Endodermal cell (in vitro differentiated cells): Measurements from ENCODE around the gene LELP1. TPM values are rescaled to one million over a fixed set of nuclear protein-coding genes. Genes with fewer than 3 reads are reported as not detected.

Experiments used
- DNase-seq: peaks from one replicate; pipeline ENCODE4 v3.0.0-alpha.2; 2017
- H3K27ac ChIP-seq: 2 replicates; pipeline ENCODE4 v1.5.1; 2013; ENCODE audit warnings: mild to moderate bottlenecking, low read depth, low read length, moderate library complexity
- H3K27me3 ChIP-seq: 2 replicates; pipeline ENCODE4 v1.6.1; 2013; ENCODE audit warnings: mild to moderate bottlenecking, low read length, moderate library complexity; ENCODE audit not compliant: insufficient read depth, control insufficient read depth, poor library complexity, severe bottlenecking
- H3K36me3 ChIP-seq: 2 replicates; pipeline ENCODE4 v1.7.0; 2013; ENCODE audit warnings: mild to moderate bottlenecking, low read length, moderate library complexity; ENCODE audit not compliant: control insufficient read depth, insufficient read depth
- H3K4me1 ChIP-seq: one replicate; pipeline ENCODE4 v1.7.0; 2013; ENCODE audit warnings: low read length; ENCODE audit not compliant: control insufficient read depth, insufficient read depth
- H3K4me3 ChIP-seq: 2 replicates; pipeline ENCODE4 v1.5.1; 2013; ENCODE audit warnings: mild to moderate bottlenecking, low read length, moderate library complexity
- H3K9ac ChIP-seq: 2 replicates; pipeline ENCODE4 v1.6.1; 2013; ENCODE audit warnings: mild to moderate bottlenecking, low read length, moderate library complexity; ENCODE audit not compliant: poor library complexity, severe bottlenecking; ENCODE audit errors: extremely low read depth
- H3K9me3 ChIP-seq: 2 replicates; pipeline ENCODE4 v1.6.1; 2013; ENCODE audit warnings: mild to moderate bottlenecking, low read length, moderate library complexity; ENCODE audit not compliant: control insufficient read depth
- H3K27ac Mint-ChIP-seq: 2 replicates; pipeline ENCODE4 v1.8.0; 2020; ENCODE audit warnings: mixed read lengths
- H3K27me3 Mint-ChIP-seq: 2 replicates; pipeline ENCODE4 v1.8.0; 2021; ENCODE audit warnings: mild to moderate bottlenecking, mixed read lengths; ENCODE audit not compliant: insufficient read depth
- H3K36me3 Mint-ChIP-seq: 2 replicates; pipeline ENCODE4 v1.8.0; 2020; ENCODE audit warnings: low read depth, mixed read lengths
- H3K4me1 Mint-ChIP-seq: 2 replicates; pipeline ENCODE4 v1.8.0; 2020; ENCODE audit warnings: mixed read lengths
- H3K4me3 Mint-ChIP-seq: 2 replicates; pipeline ENCODE4 v1.8.0; 2020; ENCODE audit warnings: mild to moderate bottlenecking, moderate library complexity, mixed read lengths
- H3K9me3 Mint-ChIP-seq: 2 replicates; pipeline ENCODE4 v1.8.0; 2020; ENCODE audit warnings: mild to moderate bottlenecking, mixed read lengths
- WGBS, 2 experiments: methylation state at CpG; one replicate each; pipeline versions ENCODE4 v1.1.5 to v1.1.7; 2013; ENCODE audit warnings: missing lambda C conversion rate in 2 of 2, mixed read lengths in 1 of 2; ENCODE audit not compliant: insufficient coverage in 1 of 2, insufficient read length in 1 of 2; 5-methylcytosine and 5-hydroxymethylcytosine counted together
- total RNA-seq, 2 donors: library from RNA; stranded (reverse); fragmentation: NEBNext Ultra II Directional in 1 of 2; extraction: Animal tissue kit (Norgen Biotek cat#: 25700) in 1 of 2; gene quantifications; 2 replicates in 1 of 2; 3 replicates in 1 of 2; pipeline ENCODE4 v1.2.1, GENCODE V29; 2021
- TF ChIP-seq, protein P1 (sequence below): fragments of 200-600 bp; sonication (generic); conservative IDR thresholded peaks from 2 replicates; pipeline ENCODE4 v1.5.0; 2021; ENCODE audit warnings: antibody characterized with exemption, mild to moderate bottlenecking

The LELP1 gene
- total RNA-seq, 2 donors from 2014 or later: not detected

DNA sequence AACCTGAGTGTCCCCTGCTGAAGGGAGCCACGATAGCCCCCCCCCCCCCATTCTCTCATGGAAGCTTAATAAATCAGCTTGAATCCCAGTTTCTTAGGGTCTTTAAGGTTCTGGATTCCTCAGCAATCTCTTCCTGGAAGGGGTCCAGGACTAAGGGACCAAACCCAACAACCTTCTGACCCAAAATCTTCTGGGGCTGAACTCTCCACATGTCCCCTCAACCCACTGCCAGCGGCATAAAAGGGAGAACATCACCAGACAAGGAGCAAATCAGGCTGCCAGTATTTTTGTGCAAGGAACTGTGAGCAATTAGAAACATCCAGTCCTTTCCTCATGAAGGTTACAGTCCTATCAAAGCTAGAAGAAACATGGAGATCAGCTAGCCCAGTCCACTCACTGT, 43.6 kb downstream of the LELP1 start:
- Mint-ChIP-seq H3K27ac (no peak overlapping the region), H3K36me3 (no peaks in the 10 kb centered on the region), H3K27me3 (peaks cover 17% of the 10 kb centered on the region), H3K4me3 (no peak overlapping the region), H3K4me1 (no peaks in the 10 kb centered on the region), H3K9me3 (no peaks in the 10 kb centered on the region)
- no peak for DNase-seq
- Histone ChIP-seq H3K27me3 (no peaks in the 10 kb centered on the region), H3K9me3 (no peaks in the 10 kb centered on the region), H3K9ac (no peak overlapping the region), H3K36me3 (no peaks in the 10 kb centered on the region), H3K27ac (no peak overlapping the region), H3K4me1 (no peaks in the 10 kb centered on the region), H3K4me3 (no peak overlapping the region)
- TF ChIP-seq, protein P1, sequence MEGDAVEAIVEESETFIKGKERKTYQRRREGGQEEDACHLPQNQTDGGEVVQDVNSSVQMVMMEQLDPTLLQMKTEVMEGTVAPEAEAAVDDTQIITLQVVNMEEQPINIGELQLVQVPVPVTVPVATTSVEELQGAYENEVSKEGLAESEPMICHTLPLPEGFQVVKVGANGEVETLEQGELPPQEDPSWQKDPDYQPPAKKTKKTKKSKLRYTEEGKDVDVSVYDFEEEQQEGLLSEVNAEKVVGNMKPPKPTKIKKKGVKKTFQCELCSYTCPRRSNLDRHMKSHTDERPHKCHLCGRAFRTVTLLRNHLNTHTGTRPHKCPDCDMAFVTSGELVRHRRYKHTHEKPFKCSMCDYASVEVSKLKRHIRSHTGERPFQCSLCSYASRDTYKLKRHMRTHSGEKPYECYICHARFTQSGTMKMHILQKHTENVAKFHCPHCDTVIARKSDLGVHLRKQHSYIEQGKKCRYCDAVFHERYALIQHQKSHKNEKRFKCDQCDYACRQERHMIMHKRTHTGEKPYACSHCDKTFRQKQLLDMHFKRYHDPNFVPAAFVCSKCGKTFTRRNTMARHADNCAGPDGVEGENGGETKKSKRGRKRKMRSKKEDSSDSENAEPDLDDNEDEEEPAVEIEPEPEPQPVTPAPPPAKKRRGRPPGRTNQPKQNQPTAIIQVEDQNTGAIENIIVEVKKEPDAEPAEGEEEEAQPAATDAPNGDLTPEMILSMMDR: no peak
- WGBS, 2 experiments: 66% methylated on average over 2 of the region's 2 CpGs; no CpG with 5 or more reads in 1 of the 2 experiments

DNA sequence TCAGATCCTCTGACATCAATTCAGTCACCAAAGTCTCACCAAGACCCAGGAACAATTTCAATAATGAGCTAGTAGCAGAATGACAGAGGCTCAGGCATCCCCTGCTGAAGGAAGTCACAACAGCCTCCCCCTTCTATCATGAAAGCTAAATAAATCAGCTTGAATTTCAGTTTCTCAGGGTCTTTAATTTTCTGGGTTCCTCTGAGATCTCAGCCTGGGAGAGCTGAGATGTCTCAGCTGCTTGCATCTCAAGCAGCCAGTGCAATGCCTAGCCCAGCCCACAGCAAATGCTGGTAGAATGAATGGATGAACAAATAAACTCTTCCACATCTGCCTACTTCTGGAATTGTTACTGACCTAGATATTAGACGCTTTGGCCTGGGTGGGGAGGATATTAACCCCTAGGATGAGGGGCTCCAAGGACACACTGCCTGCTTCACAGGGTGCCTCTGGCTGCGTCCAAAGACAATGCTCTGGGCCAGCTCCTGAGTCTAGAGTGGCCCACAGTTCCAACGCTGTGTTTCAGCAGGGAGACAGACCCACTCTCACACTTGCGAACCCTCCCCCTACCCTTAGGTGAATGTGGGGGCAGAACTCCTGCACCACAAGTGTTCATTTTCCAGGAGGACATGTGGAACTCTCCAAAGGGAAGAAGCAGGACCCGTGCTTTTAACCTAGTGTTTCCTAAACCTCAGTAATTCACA, 45.1 kb downstream of the LELP1 start:
- TF ChIP-seq, protein P1: no peak

DNA sequence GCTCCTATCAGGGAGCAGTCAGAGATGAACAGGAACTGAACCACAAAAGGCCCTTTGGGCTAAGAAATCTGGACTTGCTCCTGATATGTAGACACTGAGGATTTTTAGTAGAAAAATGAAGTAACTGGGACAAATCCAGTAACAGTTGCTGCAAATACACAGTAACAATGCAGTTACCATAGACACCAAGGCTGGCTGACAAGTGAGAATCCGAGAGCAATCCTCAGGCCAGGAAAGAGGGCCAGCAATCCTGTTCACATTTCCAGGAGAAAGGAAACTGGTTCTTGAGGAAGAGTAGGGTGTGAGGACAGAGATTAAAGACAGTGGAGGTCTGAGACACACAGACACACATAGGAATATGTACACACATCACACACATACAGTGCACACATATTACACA, 46.9 kb downstream of the LELP1 start:
- Histone ChIP-seq H3K9me3 (no peaks in the 10 kb centered on the region), H3K27me3 (peaks cover 4% of the 10 kb centered on the region), H3K4me1 (peaks cover 3% of the 10 kb centered on the region), H3K9ac (no peak overlapping the region), H3K4me3 (no peak overlapping the region), H3K27ac (no peak overlapping the region), H3K36me3 (no peaks in the 10 kb centered on the region)
- Mint-ChIP-seq H3K27me3 (peaks cover 22% of the 10 kb centered on the region), H3K36me3 (no peaks in the 10 kb centered on the region), H3K9me3 (no peaks in the 10 kb centered on the region), H3K4me1 (no peaks in the 10 kb centered on the region), H3K4me3 (no peak overlapping the region), H3K27ac (no peak overlapping the region)
- no peak for DNase-seq
- 84% methylated on average over 1 of the region's 1 CpG; no CpG with 5 or more reads in 1 of the 2 experiments for WGBS, 2 experiments
- TF ChIP-seq, protein P1: no peak

More for the DNA sequence above, 45.1 kb downstream of the LELP1 start:
- H3K9me3 ChIP-seq: no peaks in the 10 kb centered on the region
- H3K27me3 ChIP-seq: no peaks in the 10 kb centered on the region
- H3K27ac Mint-ChIP-seq: no peak overlapping the region
- H3K27me3 Mint-ChIP-seq: peaks cover 17% of the 10 kb centered on the region
- H3K4me3 Mint-ChIP-seq: no peak overlapping the region
- H3K4me1 ChIP-seq: peaks cover 3% of the 10 kb centered on the region
- H3K4me3 ChIP-seq: no peak overlapping the region
- H3K4me1 Mint-ChIP-seq: no peaks in the 10 kb centered on the region
- no peak for DNase-seq
- no peak overlapping the region for H3K9ac ChIP-seq
- no peak overlapping the region for H3K27ac ChIP-seq
- no peaks in the 10 kb centered on the region for H3K9me3 Mint-ChIP-seq
- no peaks in the 10 kb centered on the region for H3K36me3 ChIP-seq
- whole genome bisulfite sequencing, 2 experiments: 73% methylated on average over 5 of the region's 5 CpGs; no CpG with 5 or more reads in 1 of the 2 experiments
- H3K36me3 Mint-ChIP-seq: no peaks in the 10 kb centered on the region
